Nephron progenitor cell (in vitro differentiated cells): ENCODE data around the gene CRISPLD2.
"Not testable (repeated sequence)": the region's sequence is repeated elsewhere in the genome, so short reads cannot be mapped to it uniquely, and the experiment has no call there.

ENCODE experiments used
- DNase-seq: peaks from one replicate; pipeline ENCODE4 v3.0.0; 2021
- H3K27ac Mint-ChIP-seq: 2 replicates; pipeline ENCODE4 v1.8.0; 2021; ENCODE audit warnings: mild to moderate bottlenecking, moderate library complexity, mixed read lengths
- H3K27me3 Mint-ChIP-seq: 2 replicates; pipeline ENCODE4 v1.8.0; 2021; ENCODE audit warnings: mild to moderate bottlenecking, low read depth, mixed read lengths; ENCODE audit not compliant: poor library complexity
- H3K36me3 Mint-ChIP-seq: 2 replicates; pipeline ENCODE4 v1.8.0; 2021; ENCODE audit warnings: low read depth, mixed read lengths
- H3K4me1 Mint-ChIP-seq: 2 replicates; pipeline ENCODE4 v1.8.0; 2021; ENCODE audit warnings: mixed read lengths
- H3K4me3 Mint-ChIP-seq: 2 replicates; pipeline ENCODE4 v1.8.0; 2021; ENCODE audit warnings: mild to moderate bottlenecking, moderate library complexity, mixed read lengths
- H3K9me3 Mint-ChIP-seq: 2 replicates; pipeline ENCODE4 v1.8.0; 2021; ENCODE audit warnings: mild to moderate bottlenecking, moderate library complexity, mixed read lengths
- CTCF ChIP-seq: fragments of 200-600 bp; sonication (generic); IDR thresholded peaks from 2 replicates; pipeline ENCODE4 v1.5.0; 2021; ENCODE audit warnings: antibody characterized with exemption

The CRISPLD2 gene

DNA sequence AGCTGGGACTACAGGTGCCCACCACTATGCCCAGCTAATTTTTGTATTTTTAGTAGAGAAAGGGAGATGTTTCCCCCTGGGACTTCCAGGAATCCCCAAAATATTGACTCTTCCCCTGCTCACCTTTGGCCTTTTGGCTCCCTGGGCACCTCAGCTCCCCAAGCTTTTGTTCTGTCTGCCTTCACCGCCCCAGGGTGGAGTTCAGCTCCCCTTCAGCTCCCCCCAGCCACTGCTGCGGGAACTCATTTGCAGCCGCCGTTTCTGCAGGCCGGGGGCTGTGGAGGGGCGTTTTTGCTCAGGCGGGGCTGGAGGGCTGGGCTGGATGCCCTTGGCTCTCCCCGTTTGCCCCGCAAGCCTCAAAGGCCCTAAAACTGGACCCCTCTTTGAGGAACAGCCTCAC lies 47.9 kb downstream of the CRISPLD2 start:
- Mint-ChIP-seq H3K4me3 (no peak overlapping the region), H3K27ac (peak overlapping the region; percentile 8), H3K4me1 (peaks cover 25% of the 10 kb centered on the region), H3K27me3 (peaks cover 13% of the 10 kb centered on the region), H3K9me3 (no peaks in the 10 kb centered on the region), H3K36me3 (no peaks in the 10 kb centered on the region)
- no peak for TF ChIP-seq CTCF
- no peak for DNase-seq

- Mint-ChIP-seq H3K27me3 (peaks cover 13% of the 10 kb centered on the region), H3K27ac (no peak overlapping the region), H3K4me3 (no peak overlapping the region), H3K4me1 (peaks cover 25% of the 10 kb centered on the region), H3K9me3 (no peaks in the 10 kb centered on the region), H3K36me3 (no peaks in the 10 kb centered on the region)
- DNase-seq = no peak
- no peak for TF ChIP-seq CTCF
These were observed 48.5 kb downstream of the CRISPLD2 start for GRCh38 chr16:84868328-84868727.

DNA sequence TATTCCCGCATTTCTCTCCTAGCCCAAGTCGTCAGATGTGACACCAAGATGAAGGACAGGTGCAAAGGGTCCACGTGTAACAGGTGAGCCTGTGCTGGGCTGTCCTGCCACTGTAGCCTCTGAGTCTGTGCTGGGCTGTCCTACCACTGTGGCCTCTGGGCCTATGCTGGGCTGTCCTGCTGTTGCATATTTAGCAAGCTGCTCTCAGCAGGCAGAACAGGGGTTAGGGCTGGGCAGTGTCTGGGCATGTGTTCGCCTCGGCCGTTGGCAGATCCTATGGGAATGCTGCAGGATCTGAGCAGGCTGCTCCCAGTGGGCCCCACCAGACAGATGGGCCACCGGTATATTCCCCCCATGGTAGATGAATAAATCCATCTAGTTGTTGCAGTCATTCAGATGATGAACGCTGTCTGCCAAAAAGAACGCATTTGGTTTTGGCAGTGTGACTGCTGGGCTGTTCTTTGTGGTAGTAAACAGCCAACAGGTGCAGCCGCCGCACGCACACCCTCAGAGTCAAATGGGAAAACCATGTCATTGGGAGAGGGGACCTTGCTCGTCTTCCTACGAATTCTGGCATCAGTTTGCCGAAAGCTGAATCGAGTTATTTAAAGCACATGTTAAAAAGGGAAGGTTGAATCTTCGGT lies 49.2 kb downstream of the CRISPLD2 start:
- H3K9me3 Mint-ChIP-seq = no peaks in the 10 kb centered on the region
- H3K27ac Mint-ChIP-seq = no peak overlapping the region
- H3K36me3 Mint-ChIP-seq = no peaks in the 10 kb centered on the region
- H3K27me3 Mint-ChIP-seq = peaks cover 13% of the 10 kb centered on the region
- no peak overlapping the region for H3K4me3 Mint-ChIP-seq
- no peak for TF ChIP-seq CTCF
- H3K4me1 Mint-ChIP-seq = peaks cover 25% of the 10 kb centered on the region
- no peak for DNase-seq

DNA sequence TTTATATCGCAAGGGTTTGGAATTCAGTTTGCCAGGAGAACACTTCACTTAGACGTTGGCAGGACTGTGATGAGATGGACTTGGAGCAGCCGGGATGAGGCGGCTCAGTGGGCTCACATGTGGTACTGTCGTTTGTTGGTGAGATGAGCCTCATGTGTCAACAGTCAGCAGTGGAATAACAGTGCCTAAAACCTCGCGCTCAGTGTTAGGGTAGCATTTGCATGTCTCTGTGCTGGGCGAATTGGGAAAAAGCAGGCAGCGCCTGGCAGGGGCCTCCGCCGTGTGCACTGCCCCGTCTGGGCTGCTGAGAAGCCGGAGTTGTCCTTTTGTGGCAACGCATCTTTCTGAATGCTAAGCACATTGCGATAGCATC lies 49.7 kb downstream of the CRISPLD2 start:
- no peak for TF ChIP-seq CTCF
- H3K9me3 Mint-ChIP-seq = no peaks in the 10 kb centered on the region
- H3K4me3 Mint-ChIP-seq = no peak overlapping the region
- no peak overlapping the region for H3K27ac Mint-ChIP-seq
- DNase-seq = no peak
- peaks cover 13% of the 10 kb centered on the region for H3K27me3 Mint-ChIP-seq
- H3K36me3 Mint-ChIP-seq = no peaks in the 10 kb centered on the region
- peaks cover 21% of the 10 kb centered on the region for H3K4me1 Mint-ChIP-seq

- not testable (repeated sequence) for H3K27ac Mint-ChIP-seq, H3K9me3 Mint-ChIP-seq, DNase-seq, H3K36me3 Mint-ChIP-seq, H3K4me1 Mint-ChIP-seq, H3K27me3 Mint-ChIP-seq, H3K4me3 Mint-ChIP-seq
These were observed 53.2 kb downstream of the CRISPLD2 start for GRCh38 chr16:84872971-84873370.

- TF ChIP-seq CTCF = no peak
- H3K36me3 Mint-ChIP-seq = no peaks in the 10 kb centered on the region
- no peak overlapping the region for H3K27ac Mint-ChIP-seq
- H3K4me1 Mint-ChIP-seq = no peaks in the 10 kb centered on the region
- no peak overlapping the region for H3K4me3 Mint-ChIP-seq
- no peaks in the 10 kb centered on the region for H3K9me3 Mint-ChIP-seq
- H3K27me3 Mint-ChIP-seq = peaks cover 6% of the 10 kb centered on the region
- no peak for DNase-seq
These were observed 54.2 kb downstream of the CRISPLD2 start for GRCh38 chr16:84874004-84874435.
